ENCODE results near the gene DEPDC5.

DEPDC5 gene

DNA sequence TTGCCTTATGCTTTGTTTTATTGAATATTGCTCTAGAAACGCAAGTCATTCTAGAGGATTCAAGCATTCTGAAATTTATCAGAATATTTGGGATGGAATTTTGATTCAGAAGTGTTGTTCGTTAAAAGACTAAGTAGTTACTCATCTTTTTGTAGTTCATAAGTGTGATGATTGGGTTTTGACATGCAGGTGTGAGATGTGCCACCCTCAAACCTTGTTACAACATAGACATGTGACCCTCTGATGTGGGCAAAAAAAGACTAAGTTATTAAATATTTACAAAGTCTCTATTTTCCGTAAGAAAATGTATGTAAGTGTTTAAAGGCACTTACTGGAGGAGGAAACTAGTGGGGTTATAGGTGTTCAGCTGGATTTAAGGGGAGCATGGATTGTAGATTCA is 199.4 kb downstream of the DEPDC5 start:
- DNase-seq: no peak

DNA sequence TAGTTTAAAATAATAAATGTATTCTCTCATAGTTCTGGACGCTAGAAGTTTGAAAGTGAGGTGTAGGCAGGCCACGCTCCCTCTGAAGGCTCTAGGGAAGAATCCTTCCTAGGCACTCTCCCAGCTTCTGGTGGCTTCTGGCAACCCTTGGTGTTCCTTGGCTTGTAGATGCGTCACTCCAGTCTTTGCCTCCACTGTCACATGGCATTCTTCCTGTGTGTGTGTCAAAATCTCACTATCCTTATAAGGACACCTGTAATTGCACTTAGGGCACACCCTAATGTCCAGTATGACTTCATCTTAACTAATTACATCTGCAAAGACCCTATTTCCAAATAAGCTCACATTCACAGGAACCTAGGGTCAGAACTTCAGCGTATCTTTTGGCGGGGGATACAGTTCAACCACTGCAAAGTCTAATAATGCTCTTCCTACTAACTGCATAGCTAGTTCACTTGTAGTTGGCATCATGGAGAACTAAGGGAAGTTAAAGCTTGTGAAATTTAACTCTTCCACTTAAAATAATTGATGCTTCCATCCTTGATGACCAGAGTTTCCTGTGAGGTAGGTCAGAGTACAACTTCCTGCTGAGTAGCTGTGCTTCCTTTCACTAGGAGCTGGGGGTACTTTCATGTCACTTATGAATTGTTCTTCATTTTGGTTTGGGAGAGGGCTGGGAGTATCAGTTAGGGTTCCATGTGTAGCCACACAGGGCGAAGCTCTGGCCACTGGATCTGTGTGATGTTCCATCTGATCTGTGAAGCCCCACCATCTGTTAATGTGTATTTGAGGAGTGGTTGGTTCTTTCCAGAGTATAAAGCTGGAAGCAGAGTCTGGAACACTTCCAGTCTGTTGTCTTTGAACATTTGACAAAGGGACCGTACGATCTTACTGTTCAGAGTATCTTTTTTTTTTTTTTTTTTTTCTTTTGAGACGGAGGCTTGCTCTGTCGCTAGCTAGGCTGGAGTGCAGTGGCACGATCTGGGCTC is 201.0 kb downstream of the DEPDC5 start:
- DNase-seq: no peak

DNA sequence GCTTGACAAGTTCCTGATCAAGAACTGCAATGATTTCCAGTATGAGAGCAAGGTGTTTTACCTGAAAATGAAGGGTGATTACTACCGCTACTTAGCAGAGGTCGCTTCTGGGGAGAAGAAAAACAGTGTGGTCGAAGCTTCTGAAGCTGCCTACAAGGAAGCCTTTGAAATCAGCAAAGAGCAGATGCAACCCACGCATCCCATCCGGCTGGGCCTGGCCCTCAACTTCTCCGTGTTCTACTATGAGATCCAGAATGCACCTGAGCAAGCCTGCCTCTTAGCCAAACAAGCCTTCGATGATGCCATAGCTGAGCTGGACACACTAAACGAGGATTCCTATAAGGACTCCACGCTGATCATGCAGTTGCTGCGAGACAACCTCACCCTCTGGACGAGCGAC is 202.5 kb downstream of the DEPDC5 start:
- no peak for DNase-seq

Measured in NCI-H1092 (cell line).